ENCODE results near the gene UBP1. TPM values are rescaled to one million over a fixed set of nuclear protein-coding genes. Genes with fewer than 3 reads are reported as not detected.

Gene UBP1
- total RNA-seq, 4 donors from 2014 or later, result 73.6 to 95.2 (median 80.6) TPM

- Histone ChIP-seq H3K9me3 (no peaks in the 10 kb centered on the region), H3K36me3 (peaks cover 0 to 98% of the 10 kb centered on the region in 2 donors), H3K27ac (no peak overlapping the region), H3K4me3 (no peak overlapping the region), H3K27me3 (no peaks in the 10 kb centered on the region), H3K4me1 (peaks cover 0 to 15% (median 0%) of the 10 kb centered on the region in 3 donors)
- ATAC-seq, result no peak
- TF ChIP-seq, protein P1, sequence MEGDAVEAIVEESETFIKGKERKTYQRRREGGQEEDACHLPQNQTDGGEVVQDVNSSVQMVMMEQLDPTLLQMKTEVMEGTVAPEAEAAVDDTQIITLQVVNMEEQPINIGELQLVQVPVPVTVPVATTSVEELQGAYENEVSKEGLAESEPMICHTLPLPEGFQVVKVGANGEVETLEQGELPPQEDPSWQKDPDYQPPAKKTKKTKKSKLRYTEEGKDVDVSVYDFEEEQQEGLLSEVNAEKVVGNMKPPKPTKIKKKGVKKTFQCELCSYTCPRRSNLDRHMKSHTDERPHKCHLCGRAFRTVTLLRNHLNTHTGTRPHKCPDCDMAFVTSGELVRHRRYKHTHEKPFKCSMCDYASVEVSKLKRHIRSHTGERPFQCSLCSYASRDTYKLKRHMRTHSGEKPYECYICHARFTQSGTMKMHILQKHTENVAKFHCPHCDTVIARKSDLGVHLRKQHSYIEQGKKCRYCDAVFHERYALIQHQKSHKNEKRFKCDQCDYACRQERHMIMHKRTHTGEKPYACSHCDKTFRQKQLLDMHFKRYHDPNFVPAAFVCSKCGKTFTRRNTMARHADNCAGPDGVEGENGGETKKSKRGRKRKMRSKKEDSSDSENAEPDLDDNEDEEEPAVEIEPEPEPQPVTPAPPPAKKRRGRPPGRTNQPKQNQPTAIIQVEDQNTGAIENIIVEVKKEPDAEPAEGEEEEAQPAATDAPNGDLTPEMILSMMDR (IDR thresholded peaks at IDR 0.05), result no peak
- TF ChIP-seq EP300 (IDR thresholded peaks at IDR 0.05) (no peak), POLR2AphosphoS5 (IDR thresholded peaks at IDR 0.05) (no peak), POLR2A (IDR thresholded peaks at IDR 0.05) (no peak)
- 67 to 69% methylated on average over 6 to 7 of the region's 7 CpGs for WGBS, 2 donors (ENCODE audit: low coverage in 1 of 2)
These were observed 51.7 kb downstream of the UBP1 start for GRCh38 chr3:33388374-33389100.

GRCh38 chr3:33386631-33387030, 53.6 kb downstream of the UBP1 start:
- Histone ChIP-seq H3K4me3 (no peak overlapping the region), H3K4me1 (peaks cover 0 to 15% (median 0%) of the 10 kb centered on the region in 3 donors), H3K27ac (no peak overlapping the region), H3K27me3 (no peaks in the 10 kb centered on the region), H3K9me3 (no peaks in the 10 kb centered on the region), H3K36me3 (peaks cover 0 to 83% of the 10 kb centered on the region in 2 donors)
- no peak for ATAC-seq
- no peak for TF ChIP-seq POLR2AphosphoS5 (IDR thresholded peaks at IDR 0.05)
- TF ChIP-seq EP300 (IDR thresholded peaks at IDR 0.05), result no peak
- TF ChIP-seq, protein P1 (IDR thresholded peaks at IDR 0.05), result no peak
- TF ChIP-seq POLR2A (IDR thresholded peaks at IDR 0.05), result no peak
- 33 to 38% methylated on average over 1 of the region's 1 CpG for WGBS, 2 donors (ENCODE audit: low coverage in 1 of 2)

DNA sequence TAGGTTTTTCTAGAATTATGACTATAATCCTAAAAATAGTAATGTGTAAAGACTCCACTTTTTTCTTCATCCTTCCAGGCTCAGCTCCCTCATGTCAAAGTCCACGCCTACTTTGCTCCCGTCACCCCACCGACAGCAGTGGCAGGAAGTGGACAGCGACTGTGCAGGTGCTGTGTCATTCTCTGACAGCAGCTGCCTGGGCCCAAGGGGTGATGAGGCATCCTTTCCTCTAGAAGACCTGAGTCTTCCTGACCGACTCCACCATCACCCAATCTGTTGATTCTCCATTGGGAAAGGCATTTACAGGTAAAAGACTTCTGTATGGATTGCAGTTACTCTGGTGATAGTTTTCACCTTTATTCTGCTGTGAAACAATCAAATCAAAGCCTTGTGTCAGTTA, 54.8 kb downstream of the UBP1 start:
- Histone ChIP-seq H3K27ac (no peak overlapping the region), H3K4me3 (no peak overlapping the region), H3K4me1 (peaks cover 0 to 4% (median 0%) of the 10 kb centered on the region in 3 donors), H3K9me3 (no peaks in the 10 kb centered on the region), H3K36me3 (peaks cover 0 to 85% of the 10 kb centered on the region in 2 donors), H3K27me3 (no peaks in the 10 kb centered on the region)
- ATAC-seq, result no peak
- TF ChIP-seq, protein P1 (IDR thresholded peaks at IDR 0.05), result no peak
- TF ChIP-seq POLR2A (IDR thresholded peaks at IDR 0.05), result no peak
- TF ChIP-seq POLR2AphosphoS5 (IDR thresholded peaks at IDR 0.05), result no peak
- TF ChIP-seq EP300 (IDR thresholded peaks at IDR 0.05), result no peak
- 70 to 73% methylated on average over 2 to 5 of the region's 5 CpGs for WGBS, 2 donors (ENCODE audit: low coverage in 1 of 2)

- Histone ChIP-seq H3K9me3 (no peaks in the 10 kb centered on the region), H3K27ac (no peak overlapping the region), H3K36me3 (peaks cover 0 to 85% of the 10 kb centered on the region in 2 donors), H3K4me1 (no peaks in the 10 kb centered on the region), H3K4me3 (no peak overlapping the region), H3K27me3 (no peaks in the 10 kb centered on the region)
- WGBS, 2 donors (ENCODE audit: low coverage in 1 of 2), result 100% methylated on average over 3 of the region's 12 CpGs; no CpG with 5 or more reads in 1 of the 2 donors
- no peak for TF ChIP-seq POLR2A (IDR thresholded peaks at IDR 0.05)
- TF ChIP-seq, protein P1 (IDR thresholded peaks at IDR 0.05), result no peak
- no peak for TF ChIP-seq EP300 (IDR thresholded peaks at IDR 0.05)
- no peak for TF ChIP-seq POLR2AphosphoS5 (IDR thresholded peaks at IDR 0.05)
- no peak for ATAC-seq
These were observed 56.3 kb downstream of the UBP1 start for GRCh38 chr3:33383951-33384350.

- Histone ChIP-seq H3K27me3 (no peaks in the 10 kb centered on the region), H3K4me1 (no peaks in the 10 kb centered on the region), H3K4me3 (no peak overlapping the region), H3K9me3 (no peaks in the 10 kb centered on the region), H3K27ac (no peak overlapping the region), H3K36me3 (peaks cover 0 to 82% of the 10 kb centered on the region in 2 donors)
- WGBS, 2 donors (ENCODE audit: low coverage in 1 of 2), result 78 to 84% methylated on average over 3 of the region's 3 CpGs
- TF ChIP-seq POLR2A (IDR thresholded peaks at IDR 0.05) (no peak), POLR2AphosphoS5 (IDR thresholded peaks at IDR 0.05) (no peak), EP300 (IDR thresholded peaks at IDR 0.05) (no peak)
- TF ChIP-seq, protein P1 (IDR thresholded peaks at IDR 0.05), result no peak
- no peak for ATAC-seq
These were observed 59.6 kb downstream of the UBP1 start for GRCh38 chr3:33380653-33381052.

All from gastroesophageal sphincter (tissue), 4 donors.